Inferior parietal cortex (tissue), 1 donor: ENCODE data around the gene ALOX15B.

ENCODE experiments used
- DNase-seq: peaks from one replicate; pipeline ENCODE4 v3.0.0-alpha.2; 2016; ENCODE audit errors: extremely low spot score

The ALOX15B gene

DNA sequence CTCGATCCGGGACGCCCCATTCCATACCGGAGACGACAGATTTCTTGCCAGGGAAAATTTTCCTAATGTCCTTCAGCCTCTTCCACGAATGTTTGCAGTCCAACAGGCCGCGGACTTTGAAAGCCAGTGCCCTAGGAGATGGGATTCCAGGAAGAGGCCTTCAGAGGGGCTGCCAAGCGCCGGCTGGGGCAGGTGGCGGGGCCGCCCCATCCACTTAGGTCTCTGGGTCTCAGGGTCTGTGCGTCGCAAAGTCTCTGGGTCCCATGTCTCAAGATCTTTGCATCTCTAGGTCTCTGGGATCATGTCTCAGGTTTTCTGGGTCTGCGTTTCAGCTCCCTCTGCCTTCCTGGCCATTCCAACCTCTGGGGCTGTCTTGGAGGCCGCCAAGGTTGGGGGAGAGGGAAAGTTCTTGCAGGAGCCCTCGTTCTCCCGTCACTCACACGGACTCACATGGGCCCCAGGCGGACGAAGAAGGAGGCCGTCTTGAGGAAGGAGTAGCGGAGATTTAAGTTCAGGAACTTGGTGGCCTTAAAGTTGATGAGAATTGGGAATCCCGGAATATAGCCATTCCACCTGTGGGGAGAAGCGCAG is 41.4 kb downstream of the ALOX15B start:
- no peak for DNase-seq

DNA sequence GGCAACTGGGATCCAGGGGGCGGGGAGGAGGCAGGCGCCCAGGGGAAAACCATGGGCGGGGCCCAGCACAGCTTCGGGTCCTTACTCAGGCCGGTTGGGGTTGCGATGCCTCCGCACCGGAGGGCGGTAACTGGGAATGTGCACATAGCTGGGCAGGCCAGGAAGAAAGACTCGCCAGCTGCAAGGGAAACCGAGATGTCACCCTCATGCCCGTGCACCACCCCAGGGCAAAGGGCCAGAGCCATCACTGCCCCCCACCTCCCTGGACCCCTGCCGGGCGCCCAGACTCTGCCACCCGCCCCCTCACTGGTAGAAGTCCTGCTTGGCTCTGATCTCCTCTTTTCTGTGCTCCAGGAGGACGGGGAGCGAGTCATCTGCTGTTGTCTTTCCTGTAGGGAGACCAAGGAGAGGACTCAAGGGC is 42.0 kb downstream of the ALOX15B start:
- no peak for DNase-seq

DNA sequence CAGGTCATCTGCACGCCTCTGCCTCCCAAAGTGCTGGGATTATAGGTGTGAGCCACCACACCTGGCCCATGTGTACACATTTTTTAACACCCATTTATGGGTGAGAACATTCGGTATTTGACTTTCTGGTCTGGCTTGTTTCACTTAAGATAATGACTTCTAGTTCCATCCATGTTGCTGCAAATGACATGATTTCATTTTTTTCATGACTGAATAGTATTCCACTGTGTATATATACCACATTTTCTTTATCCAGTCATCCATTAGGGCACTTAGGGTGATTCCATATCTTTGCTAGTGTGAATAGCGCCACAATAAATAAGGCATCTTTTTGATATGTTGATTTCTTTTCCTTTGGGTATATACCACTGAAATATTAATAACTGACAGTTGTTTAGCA is 43.0 kb downstream of the ALOX15B start:
- no peak for DNase-seq

DNA sequence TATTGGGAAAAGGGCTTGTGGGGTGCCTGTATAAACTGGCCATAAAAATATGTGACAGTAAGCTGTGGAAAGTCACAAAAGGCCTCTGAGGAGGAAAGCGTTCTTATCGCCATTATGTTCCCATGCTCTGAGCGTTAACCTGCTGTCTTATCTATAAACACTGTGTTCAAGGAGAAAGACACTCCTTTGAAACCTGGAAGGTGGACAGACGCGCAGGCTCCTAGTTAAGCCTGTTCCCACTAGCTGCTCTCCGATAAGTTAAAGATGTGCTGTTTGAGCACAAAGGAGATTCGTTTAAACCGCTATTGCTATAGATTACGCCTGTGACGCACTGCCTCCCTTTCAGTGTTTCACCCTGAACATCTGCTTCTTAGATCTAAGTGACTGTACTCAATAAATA is 43.4 kb downstream of the ALOX15B start:
- DNase-seq = no peak

DNA sequence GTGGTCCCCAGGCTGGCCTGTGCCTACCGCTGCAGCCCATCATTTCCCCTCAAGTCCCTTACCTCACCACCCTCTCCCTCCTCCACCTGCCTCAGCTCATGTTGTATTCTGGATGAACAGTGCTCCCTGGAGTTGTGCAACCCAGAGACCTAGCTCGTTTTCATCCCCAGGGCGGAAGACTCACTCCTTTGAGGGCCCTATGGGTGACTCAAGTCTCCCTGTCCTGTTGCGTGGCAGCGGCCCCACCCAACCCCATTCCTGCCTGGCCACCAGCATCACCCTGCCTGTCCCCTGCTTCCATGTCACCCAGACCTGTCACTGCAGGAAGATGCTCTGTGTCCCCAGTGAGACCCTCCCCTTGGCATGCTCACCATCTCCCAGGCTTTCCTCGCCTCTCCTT is 45.4 kb downstream of the ALOX15B start:
- no peak for DNase-seq

DNA sequence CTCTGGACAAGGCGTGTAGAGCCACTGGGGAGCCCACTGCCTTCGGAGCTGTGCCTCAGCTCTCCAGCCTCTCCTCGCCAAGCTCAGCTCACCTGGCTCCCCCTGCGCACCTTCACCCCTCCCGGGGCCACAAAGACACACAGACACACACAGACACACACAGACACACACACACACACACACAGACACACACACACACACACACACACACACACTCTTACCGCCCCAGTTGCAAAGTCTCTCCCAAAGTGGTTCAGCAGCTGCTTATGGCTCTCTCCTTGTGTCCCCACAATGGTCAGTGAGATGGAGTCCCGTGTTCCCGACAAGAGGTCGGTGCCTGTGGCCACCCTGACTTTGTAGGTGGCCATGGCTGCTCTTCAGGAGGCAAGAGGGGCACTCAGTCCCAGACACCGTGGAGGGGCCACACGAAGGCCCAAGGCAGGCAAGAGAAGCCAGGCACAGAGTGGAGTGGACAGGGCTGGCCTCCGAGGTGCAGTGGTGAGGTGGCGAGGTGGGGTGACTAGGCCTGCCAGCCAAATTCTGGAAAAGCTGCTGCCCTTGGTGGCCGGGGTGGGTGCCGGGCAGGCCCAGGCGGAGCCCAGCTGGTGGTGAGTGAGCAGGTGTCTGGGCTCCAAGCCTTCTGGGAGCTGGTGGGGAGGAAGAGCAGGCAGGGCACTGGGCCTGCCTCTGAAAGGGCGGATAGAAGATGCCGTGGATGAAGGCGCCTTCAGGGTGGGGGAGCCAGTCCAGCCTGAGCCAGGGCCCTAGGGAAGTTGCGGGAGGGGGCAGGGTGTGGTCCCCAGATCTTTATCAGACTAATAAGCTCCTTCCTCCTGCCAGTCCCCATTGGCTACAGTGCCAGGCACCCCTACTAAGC is 48.5 kb downstream of the ALOX15B start, which contains the start of gene ALOX12B:
Gene ALOX12B, minus strand, starts transcription at position 642 of the 877 bp plus-strand sequence. Its CDS starts 274 bp downstream, at position 368.
- DNase-seq = no peak

DNA sequence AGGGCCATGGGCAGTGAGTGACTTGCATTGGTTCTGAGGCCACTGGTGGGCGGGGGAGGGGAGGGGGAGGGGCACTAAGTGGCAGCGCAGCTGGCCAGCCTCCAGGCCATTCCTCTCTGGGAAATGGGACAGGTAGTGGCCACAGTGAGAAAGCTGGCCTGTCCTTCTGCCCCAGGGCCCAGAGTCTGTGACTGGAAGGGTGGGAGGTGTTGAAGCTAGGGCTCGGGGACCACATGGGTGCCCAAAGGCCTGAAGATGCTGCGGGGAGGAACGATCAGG is 49.0 kb downstream of the ALOX15B start:
- no peak for DNase-seq

DNA sequence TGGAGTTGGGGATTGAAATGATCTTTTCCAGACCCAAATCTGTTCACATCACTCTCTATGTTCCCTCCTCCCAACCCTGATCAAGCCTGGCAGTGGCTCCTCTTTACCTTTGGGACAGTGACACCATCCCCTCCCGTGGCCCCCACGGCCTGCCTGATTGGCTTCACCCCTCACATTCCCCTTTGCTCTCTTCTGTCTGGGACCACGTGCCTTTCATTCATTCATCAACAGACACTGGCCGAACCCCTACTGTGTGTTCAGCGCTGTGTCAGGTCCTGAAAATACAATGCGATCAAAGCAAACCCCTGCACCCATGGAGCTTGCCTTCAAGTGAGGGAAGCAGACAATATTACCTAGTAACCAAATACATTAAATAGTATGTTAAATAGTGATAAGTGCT is 50.9 kb downstream of the ALOX15B start:
- no peak for DNase-seq

DNA sequence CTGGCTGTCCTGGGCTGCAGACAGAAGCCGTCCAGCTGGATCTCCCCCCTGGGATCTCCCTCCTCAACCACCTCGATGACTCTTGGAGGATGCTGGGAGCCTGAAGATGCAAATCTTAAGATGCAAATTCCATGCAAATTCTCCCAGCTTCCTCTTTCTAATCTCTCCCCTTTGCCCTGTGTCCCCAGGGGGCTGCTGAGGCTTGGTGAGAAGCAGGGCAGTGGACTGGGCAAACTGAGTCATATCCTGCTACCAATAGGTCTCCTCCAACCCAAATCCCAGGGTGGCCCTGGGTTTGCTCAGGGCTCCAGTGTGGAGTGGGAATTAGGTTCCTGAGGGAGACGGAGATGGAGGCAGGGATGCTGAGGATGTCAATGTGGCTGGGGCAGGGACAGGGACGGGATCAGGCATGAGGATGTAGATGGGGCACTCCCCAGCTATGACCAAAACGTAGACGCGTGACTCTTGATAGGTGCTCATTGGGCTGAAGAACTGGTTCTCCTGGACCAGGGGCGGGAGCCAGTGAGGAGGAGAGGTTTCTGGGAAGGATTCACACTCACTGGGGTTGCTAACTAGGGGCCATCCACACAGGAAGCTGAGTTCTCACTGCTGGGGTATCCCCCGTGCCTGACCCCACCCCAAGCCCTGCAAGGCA is 52.3 kb downstream of the ALOX15B start:
- DNase-seq = no peak

DNA sequence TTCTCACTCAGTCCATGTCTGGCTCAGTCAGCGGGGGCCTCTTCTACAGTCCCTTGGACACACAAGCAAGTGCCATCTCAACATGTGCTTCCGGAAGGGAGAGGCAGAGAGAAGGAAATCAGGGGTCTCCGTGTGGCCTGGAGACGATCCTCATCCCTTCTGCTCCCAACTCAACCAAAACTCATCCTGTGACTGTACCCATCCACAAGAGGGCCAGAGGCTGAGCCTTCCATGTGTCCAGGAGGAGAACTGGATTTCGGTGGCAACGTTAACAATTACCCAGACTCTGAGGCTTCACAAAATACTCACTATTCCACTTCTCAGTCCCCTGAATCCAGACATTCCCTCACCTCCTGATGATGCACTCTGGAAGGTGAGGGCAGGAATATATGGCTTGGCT is 56.5 kb downstream of the ALOX15B start:
- no peak for DNase-seq

DNA sequence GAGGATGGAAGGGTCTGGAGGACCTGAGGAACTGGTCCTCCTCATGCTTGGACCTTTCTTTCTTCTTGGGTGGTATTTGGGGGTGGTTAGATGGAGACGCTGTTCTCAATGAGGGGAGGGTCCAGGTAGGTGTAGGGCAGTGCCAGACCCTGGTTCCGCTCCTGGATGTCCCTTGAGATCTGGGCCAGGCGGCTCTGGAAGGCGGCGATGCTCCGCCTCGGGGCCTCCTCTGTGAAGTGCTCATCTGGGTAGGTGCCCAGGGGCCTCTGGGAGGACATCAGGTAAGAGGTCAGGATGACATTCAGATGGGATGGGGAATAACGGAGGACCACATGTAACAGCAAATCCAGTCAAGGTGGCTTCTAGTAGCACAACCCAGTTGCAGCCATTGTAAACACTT is 57.7 kb downstream of the ALOX15B start:
- no peak for DNase-seq
